Cortex of kidney (tissue), 1 donor: ENCODE measurements around the gene SRA1.

ENCODE experiments used
- DNase-seq: peaks from one replicate; lab custom pipeline; 2025; lab: John Stamatoyannopoulos, UW

Gene SRA1

DNA sequence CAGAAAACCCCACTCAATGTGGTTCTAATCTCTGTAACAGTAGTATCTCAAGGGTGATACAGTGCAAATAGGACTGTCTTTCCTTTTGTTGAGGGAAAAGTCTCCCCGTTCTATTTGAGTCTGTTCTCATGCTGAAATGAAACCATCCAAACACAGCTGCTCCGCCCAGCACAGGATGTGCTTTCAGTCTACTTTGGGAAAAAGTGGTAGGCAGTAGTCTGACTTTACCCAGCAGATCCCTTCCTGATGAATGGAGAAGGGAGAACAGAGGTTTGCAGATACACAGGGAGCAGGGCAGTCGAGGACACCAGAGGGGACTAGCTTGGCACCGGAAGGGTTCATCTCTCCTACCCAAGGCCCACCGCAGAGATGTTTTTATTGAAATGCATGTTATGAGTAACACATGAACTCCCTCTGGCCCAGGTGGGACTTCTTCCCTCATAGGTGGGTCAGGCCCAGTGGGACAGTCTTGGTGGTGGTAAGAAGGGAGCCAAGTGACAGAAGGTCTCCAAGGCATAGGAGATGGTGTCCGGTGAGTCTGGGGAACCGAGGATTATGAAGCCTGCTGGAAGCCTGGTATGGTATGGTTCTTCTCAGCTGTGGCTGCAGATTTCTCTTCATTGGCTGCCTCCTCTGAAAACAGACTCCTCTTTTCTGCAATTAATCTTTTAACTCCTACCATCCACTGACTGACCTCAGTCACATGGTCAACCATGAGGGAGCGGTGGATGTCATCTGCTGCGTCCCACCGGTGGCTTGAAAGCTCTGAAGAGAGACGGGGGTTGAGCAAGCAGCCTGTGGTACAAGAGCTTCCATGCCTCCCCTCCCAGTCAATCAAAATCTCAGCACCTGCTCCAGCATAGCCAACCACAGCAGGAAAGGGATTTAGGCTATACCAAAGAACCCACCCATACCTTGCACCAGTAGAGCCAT, 6.9 kb downstream of the SRA1 start:
- no peak for DNase-seq

DNA sequence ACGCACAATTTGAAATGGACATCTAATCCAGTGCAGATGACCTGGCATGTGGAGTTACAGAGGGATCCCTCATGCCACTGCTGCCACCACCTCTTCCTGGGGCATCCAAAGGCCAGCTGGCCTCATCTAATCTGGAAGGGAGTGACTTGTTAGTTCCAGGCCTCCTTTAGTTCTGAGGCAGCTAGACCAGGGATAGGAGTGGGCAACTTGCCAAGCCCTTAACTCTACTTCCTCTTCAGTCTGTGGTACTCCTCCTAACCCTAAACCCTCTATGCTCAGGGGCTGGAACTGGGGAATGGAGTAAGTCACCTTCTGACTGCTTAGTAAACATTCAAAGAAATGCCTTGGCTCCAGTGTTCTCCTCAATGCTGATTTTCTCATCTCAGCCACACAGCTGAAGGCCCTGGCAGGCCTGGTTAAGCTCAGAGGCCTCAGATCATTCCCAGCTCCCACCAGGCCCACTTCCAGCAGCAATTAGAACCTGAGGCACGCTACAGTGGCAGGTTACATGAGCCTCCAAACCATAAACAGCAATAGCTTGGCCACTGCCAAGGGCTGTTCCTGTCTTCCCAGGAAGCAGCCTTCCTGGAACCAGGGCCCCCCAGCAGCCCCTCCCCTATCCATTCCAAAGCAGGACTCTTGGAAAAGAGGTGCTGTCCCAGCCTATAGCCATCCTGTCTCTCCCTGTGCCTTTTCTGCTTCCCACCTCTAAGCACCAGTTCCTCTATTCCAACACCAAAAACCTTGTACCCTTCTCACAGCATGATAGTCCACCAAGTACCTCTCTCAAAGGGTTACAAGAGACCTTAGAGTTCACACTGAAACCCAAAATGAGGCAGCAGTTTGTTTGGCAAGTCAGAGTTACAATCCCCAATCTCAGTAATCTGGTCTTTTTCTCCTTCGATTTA, 7.8 kb downstream of the SRA1 start:
- no peak for DNase-seq

DNA sequence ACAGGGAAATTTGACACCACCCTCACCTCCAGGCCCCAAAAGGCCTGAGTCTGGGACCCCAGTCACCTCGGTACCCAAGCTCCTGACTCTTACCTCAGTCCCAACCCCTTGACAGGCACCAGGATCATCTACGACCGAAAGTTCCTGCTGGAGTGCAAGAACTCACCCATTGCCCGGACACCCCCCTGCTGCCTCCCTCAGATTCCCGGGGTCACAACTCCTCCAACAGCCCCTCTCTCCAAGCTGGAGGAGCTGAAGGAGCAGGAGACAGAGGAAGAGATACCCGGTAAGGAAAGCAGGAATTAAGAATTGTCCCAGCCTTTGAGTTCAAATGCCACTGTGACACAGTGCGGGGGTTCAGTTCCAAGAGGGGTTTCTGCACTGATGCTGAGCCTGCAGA, 8.5 kb downstream of the SRA1 start:
- DNase-seq: no peak

DNA sequence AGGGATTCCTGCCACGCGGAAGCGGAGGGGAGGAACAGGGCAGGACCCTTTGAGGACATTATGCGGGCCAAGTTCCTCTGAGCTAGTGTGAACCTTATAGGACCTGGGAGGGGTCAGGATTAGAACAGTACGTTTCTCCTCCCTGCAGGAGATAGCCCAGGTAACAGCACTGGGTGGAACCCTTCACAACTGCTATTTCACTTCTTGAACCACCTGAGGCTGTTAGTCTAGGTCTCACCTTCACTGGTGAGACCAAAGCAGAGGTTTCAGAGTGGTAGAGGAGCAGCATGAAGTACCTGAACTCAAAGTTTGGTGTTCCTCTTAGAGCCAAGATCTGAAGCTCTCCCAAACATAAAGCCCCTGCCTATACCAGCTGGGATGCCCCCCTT, 9.0 kb downstream of the SRA1 start:
- DNase-seq: no peak

DNA sequence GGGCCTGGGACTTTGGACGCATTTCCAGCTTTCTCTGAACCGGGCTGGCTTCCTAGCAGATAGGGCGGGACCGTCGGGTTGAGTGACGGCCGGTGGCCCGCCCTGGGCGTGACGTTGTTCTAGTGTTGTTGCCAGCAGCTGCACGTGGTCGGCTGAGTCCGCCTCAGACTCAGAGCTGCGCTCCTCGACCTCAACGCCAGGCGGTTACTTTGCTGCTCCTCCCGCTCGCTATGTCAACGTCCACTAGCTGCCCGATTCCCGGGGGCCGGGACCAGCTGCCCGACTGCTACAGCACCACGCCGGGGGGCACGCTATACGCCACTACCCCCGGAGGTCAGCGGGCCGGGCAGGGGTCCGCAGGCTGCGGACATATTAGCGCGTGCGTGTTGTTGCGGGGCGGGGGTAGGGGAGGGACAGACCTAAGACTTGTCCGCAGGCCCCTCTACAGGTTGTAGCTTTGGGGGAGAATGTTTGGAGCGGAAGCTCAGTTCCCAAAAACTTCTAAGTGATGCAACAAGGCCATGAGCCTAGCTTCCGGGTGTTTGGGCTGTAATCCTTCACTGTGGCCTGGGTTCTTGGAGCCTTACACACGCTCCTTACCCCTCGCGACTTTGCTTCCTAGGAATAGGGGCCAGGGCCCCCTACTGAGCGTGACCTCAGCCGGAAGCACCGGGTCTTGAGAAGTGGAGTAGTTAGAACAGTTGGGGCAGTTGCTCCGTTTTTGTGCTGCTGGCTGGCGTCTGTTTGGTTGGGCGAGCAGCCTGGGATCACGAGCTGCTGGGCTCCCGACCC, 9.6 kb downstream of the SRA1 start, which contains the start of gene EIF4EBP3:
Gene EIF4EBP3, plus strand, starts transcription at position 155 of the 792 bp plus-strand sequence. Its CDS starts 76 bp downstream, at position 231.
- DNase-seq: no peak

DNA sequence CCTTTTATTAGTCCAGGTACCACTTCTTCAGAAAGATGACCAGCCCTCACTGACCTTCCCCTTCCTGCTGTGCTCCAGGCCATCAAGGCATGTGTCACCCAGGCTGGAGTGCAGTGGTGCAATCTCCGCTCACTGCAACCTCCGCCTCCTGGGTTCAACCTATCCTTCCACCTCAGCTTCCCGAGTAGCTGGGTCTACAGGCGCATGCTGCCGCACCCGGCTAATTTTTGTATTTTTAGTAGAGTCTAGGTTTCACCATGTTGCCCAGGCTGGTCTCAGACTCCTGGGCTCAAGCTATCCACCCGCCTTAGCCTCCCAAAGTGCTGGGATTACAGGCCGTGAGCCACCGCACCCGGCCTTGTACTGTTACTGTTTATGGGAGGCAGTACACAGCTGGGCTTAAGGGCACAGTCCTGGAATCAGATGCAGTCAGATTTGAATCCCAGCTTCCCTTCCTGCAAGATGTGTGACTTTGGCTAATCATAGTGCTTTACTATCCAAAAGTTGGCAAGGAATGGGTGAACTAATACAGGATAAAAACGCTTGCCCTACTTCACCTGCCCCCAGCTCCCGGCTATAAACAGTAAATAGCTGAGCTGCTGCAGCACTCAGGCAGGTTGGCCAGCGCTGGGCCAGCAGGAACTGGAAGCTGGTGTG, 10.3 kb downstream of the SRA1 start:
- no peak for DNase-seq

DNA sequence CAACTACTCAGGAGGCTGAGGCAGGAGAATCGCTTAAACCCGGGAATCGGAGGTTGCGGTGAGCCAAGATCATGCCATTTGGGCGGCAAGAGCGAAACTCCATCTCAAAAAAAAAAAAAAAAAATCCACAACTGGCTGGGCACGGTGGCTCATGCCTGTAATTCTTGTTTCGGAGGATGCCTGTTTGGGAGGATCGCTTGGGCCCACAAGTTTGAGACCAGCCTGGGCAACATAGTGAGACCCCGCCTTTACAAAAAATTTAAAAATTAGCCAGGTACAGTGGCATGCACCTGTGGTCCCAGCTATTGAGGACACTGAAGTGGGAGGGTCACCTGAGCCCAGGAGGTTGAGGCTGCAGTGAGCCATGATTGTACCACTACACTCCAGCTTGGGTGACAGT, 11.7 kb downstream of the SRA1 start:
- DNase-seq: no peak

DNA sequence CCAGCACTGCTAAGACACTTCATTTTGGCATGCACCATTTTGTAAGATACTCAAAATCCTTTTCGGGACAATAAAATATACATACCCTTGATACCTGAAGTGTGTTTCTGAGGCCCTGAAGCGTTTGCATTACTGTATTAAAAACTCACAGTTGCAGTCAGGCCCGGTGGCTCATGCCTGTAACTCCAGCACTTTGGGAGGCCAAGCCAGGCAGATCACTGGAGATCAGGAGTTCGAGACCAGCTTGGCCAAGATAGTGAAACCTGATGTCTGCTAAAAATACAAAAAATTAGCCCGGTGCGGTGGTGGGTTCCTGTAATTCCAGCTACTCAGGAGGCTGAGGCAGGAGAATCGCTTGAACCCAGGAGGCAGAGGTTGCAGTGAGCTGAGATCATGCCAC, 12.3 kb downstream of the SRA1 start:
- no peak for DNase-seq

DNA sequence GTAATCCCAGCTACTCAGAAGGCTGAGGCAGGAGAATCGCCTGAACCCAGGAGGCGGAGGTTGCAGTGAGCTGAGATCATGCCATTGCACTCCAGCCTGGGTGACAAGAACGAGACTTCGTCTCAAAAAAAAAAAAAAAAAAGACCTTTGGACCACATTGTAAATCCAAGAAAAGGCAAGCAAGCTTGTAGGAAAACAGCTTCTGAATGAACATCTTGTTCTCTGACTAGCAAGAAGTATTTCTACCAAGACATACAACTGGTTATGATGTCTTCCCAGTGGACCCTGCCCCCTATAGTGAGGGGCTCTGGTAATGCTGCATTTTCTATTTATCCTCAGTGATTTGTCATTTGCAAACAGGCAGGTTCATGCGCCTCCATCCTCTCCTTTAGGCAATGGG, 14.3 kb downstream of the SRA1 start:
- DNase-seq: no peak

DNA sequence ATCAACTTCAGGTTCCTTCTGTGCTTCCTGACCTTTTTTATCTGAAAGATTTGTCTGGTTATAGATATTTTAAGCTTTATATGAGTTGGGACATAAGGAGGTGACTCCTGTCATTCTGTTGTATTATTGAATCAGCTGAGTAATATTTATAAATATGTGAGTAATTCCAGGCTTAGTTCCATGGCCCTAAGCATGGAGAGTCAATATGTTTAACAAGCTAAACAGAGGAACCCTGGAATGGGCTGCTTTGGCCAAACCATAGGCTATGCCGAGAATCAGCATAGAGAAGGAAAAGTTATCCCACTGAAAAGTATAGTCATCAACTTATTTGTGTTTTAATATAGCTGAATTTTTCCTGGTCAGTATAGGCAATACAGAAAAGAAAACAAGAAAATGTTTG, 17.0 kb downstream of the SRA1 start:
- DNase-seq: no peak

DNA sequence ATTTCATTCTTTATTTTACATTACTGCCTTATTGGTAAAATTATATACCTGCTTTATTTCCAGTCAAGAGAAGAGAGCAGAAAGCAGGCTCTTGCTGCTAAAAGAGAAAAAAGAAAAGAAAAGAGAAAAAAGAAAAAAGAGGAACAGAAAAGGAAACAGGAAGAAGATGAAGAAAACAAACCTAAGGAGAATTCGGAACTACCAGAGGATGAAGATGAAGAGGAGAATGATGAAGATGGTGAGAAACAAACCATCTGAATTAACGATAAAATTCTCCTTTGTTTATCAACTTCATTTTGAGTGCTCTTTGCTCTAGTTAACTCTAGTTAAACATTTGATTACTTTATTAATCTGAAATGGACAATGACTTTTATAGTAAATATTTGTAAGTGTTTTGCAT, 33.3 kb downstream of the SRA1 start:
- no peak for DNase-seq

DNA sequence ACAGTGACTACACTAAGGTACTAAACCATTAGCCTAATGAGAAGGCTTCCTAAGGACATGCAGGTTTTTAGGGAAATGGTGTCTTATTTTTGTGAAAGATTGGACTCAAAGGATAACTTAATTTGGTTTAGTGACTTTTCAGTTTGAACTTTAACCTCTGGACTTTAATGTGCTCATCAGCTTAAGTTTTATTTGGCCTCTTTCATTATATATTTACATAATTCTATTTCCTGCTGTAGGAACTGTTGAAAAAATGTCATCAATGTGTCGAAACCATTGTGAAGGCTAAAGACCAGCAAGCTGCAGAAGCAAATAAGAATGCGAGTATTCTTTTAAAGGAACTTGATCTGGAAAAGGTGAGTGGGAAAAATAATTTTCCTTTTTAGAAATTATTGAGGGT, 44.1 kb downstream of the SRA1 start:
- no peak for DNase-seq

DNA sequence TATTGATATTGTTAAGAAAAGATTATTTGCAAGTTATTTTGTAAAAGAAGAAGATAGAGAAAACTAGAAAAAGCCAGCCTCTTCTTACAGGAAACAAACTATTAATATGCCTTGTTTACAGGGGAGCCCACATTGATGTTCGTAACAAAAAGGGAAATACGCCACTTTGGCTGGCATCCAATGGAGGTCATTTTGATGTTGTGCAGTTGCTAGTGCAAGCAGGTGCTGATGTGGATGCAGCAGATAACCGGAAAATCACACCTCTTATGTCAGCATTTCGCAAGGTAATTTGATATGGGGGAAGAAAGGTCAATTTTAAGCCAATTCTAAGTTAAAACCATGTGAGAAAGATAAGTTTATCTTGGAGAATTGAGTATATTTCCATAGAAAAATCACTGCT, 47.4 kb downstream of the SRA1 start:
- DNase-seq: no peak

DNA sequence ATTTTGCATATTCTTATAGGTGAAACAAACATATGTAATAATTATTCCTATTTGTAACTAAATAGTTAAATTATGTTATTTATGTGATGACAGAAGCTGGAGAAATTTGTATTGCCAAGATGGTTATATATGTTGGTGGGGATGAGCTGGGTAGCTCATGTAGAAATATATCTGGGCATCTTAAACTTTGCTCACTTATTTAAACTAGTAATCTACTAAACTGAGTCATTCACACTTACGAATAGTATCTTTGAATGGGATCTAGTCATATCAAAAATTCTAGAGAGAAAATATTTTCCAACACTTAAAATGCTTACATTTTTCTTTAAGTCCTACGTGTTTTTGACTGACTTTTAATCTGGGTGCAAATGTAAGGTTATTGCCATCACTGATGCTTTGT, 54.4 kb downstream of the SRA1 start:
- no peak for DNase-seq
